Lung (tissue), 12 donors: ENCODE data around the gene CTDSPL. TPM values are rescaled to one million over a fixed set of nuclear protein-coding genes. Genes with fewer than 3 reads are reported as not detected.

Source experiments
- ATAC-seq: fragments of 200-7000 bp; cut with Tn5 transposase; one replicate; pipeline ENCODE4 v1.9.1; 2020; ENCODE audit warnings: moderate number of reproducible peaks; ENCODE audit not compliant: insufficient read depth, low FRiP score
- DNase-seq, 3 donors: peaks; one replicate each; pipeline ENCODE4 v3.0.0-alpha.2; 2013 to 2017
- H3K27ac ChIP-seq, 2 donors: one replicate each; pipeline ENCODE4 v1.5.1; 2013; ENCODE audit warnings: mild to moderate bottlenecking in 2 of 2, moderate library complexity in 2 of 2, control low read depth in 1 of 2, inconsistent platforms in 1 of 2, low read depth in 1 of 2, low read length in 1 of 2
- H3K27me3 ChIP-seq, 3 donors: one replicate each; pipeline ENCODE4 v1.5.1; 2013; ENCODE audit warnings: low read length in 2 of 3; ENCODE audit not compliant: control insufficient read depth in 3 of 3, insufficient read depth in 3 of 3
- H3K36me3 ChIP-seq, 4 donors: one replicate each; pipeline ENCODE4 v1.5.1; 2013; ENCODE audit warnings: low read length in 4 of 4, mild to moderate bottlenecking in 1 of 4, moderate library complexity in 1 of 4; ENCODE audit not compliant: control insufficient read depth in 4 of 4, insufficient read depth in 4 of 4
- H3K4me1 ChIP-seq, 5 donors: one replicate each; pipeline ENCODE4 v1.5.1; 2013; ENCODE audit warnings: low read length in 5 of 5, mild to moderate bottlenecking in 2 of 5, moderate library complexity in 1 of 5; ENCODE audit not compliant: control insufficient read depth in 5 of 5, insufficient read depth in 5 of 5
- H3K4me3 ChIP-seq: one replicate; pipeline ENCODE4 v1.5.1; 2013; ENCODE audit warnings: mild to moderate bottlenecking, control low read depth, moderate library complexity
- H3K9ac ChIP-seq, 2 donors: one replicate each; pipeline ENCODE4 v1.5.1; 2013; ENCODE audit warnings: low read length in 2 of 2, control low read depth in 1 of 2; ENCODE audit not compliant: insufficient read depth in 1 of 2
- H3K9me3 ChIP-seq, 4 donors: one replicate each; pipeline ENCODE4 v1.5.1; 2013; ENCODE audit warnings: low read length in 3 of 4, mild to moderate bottlenecking in 1 of 4, moderate library complexity in 1 of 4; ENCODE audit not compliant: control insufficient read depth in 4 of 4, insufficient read depth in 3 of 4
- CTCF ChIP-seq: IDR thresholded peaks from 2 replicates; pipeline ENCODE4 v1.5.1; 2012; ENCODE audit warnings: mild to moderate bottlenecking; ENCODE audit errors: control extremely low read depth, extremely low read depth
- WGBS, 2 donors: extraction: QIAGEN DNeasy Blood & Tissue Kit; methylation state at CpG; one replicate each; pipeline ENCODE4 v1.1.7; 2013; 5-methylcytosine and 5-hydroxymethylcytosine counted together
- polyA plus RNA-seq, 2 donors: library from polyadenylated mRNA; stranded (reverse); fragments of 200-250 nt; gene quantifications; one replicate each; pipeline ENCODE4 v1.2.1, GENCODE V29; 2013
- total RNA-seq, 2 donors: library from RNA; depleted of rRNA in 1 of 2; stranded (reverse); fragments of >200 nt in 1 of 2; gene quantifications; one replicate each; pipeline ENCODE4 v1.2.1, GENCODE V29; 2014 to 2021
- donor health status: control.
- donor health status: control.
- donor health status: Bipolar disorder and iron deficiency.
- donor health status: healthy.
- donor health status: DM: yes; HTN: yes; CAD: no.

CTDSPL gene
- total and polyA plus RNA-seq, 4 donors: 12.5 to 79.1 (median 33.5) TPM

GRCh38 chr3:37847689-37848088 is 14.0 kb upstream of the CTDSPL start:
- no peak for ATAC-seq
- Histone ChIP-seq H3K9ac (no peak overlapping the region), H3K4me3 (no peak overlapping the region), H3K36me3 (peaks cover 0 to 22% (median 7%) of the 10 kb centered on the region in 4 donors), H3K9me3 (no peaks in the 10 kb centered on the region), H3K4me1 (no peaks in the 10 kb centered on the region), H3K27me3 (no peaks in the 10 kb centered on the region), H3K27ac (no peak overlapping the region)
- no peak for TF ChIP-seq CTCF
- DNase-seq: no peak
- WGBS, 2 donors: 65% methylated on average over 4 of the region's 4 CpGs

- Histone ChIP-seq H3K4me1 (no peaks in the 10 kb centered on the region), H3K4me3 (no peak overlapping the region), H3K9me3 (no peaks in the 10 kb centered on the region), H3K27me3 (no peaks in the 10 kb centered on the region), H3K27ac (no peak overlapping the region), H3K36me3 (peaks cover 0 to 22% (median 7%) of the 10 kb centered on the region in 4 donors), H3K9ac (no peak overlapping the region)
- ATAC-seq (no peak), DNase-seq (no peak)
- TF ChIP-seq CTCF: no peak
- WGBS, 2 donors: 94 to 95% methylated on average over 11 of the region's 11 CpGs
Measured at GRCh38 chr3:37849146-37849923, 12.3 kb upstream of the CTDSPL start.

DNA sequence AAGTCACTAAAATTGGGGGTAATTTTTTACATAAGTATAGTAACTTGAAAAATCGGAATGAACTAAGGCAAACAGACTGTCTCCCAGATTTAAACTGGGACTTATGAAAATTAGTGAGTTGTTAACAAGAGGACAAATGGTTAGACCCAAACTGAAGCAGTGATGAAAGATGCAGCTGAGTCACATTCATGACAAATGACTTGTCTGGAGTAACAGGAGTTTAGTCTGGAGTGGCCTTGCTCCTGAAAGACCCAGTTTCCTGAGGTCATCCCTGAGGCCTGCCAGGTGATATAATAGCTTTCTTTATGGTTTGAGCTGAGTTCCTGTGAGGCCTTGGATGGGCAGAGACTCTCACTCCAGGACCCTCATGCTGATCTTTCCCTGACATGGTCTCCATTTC is 9.6 kb upstream of the CTDSPL start:
- 91 to 98% methylated on average over 1 of the region's 1 CpG for WGBS, 2 donors
- no peak for ATAC-seq

More for the DNA sequence above, 9.6 kb upstream of the CTDSPL start:
- Histone ChIP-seq H3K27ac (no peak overlapping the region), H3K9me3 (no peaks in the 10 kb centered on the region), H3K4me1 (no peaks in the 10 kb centered on the region), H3K9ac (no peak overlapping the region), H3K4me3 (no peak overlapping the region), H3K36me3 (peaks cover 0 to 28% (median 9%) of the 10 kb centered on the region in 4 donors), H3K27me3 (no peaks in the 10 kb centered on the region)
- no peak for DNase-seq
- TF ChIP-seq CTCF: no peak
